ENCODE data around the gene CAGE1.
"Not testable (repeated sequence)": the region's sequence is repeated elsewhere in the genome, so short reads cannot be mapped to it uniquely, and the experiment has no call there.

Gene CAGE1

DNA sequence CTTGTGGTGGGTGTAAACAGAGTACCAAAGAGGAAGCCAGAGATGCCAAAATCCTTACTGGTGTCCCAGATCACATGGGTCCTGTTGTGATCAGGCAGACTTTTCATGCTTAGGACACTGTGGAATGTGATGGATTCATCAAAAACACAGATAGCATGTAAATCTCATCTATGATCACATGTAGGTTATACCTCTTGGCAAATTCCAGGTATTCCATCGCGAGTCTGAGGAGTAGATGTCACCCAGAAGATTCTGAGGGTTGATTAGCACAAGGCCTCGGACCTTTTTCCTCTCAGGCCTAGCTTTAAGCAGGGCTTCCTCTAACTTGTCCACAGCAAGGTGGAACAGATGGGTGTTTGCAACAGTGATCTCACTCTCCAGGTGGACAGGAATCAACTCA lies 48.3 kb downstream of the CAGE1 start:
- DNase-seq (ENCODE audit: low read depth in 4 of 4, low spot score in 1 of 4) = no peak

DNA sequence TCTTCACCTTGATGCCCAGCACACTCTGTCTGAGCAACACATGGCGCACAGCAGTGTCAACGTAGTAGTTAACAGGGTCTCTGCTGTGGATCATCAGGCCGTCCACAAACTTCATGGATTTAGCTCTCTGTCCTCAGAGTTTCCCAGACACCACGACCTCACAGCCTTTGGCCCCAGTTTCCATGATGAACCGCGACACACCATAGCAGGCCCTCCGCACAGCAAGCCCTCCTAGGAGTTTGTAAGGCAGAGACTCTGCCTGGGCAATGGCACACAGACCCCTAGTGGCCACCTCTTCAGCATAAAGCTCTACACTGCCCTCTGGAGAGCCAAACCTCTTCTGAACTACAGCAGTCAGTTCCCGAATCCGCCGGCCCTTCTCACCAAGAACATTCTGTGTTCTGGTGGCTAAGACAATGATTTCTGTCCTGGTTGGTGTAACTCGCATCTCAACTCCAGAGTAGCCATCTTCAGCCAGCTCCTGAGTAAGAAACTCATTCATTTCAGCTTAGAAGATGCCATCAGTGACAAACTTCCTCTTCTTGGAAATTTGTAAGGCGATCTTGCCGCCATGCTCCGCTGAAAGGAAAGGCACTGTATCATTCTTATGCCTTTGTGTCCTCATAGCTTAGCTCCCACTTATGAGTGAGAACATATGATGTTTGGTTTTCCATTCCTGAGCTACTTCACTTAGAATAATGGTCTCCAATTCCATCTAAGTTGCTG lies 50.4 kb downstream of the CAGE1 start:
- not testable (repeated sequence) for DNase-seq (ENCODE audit: low read depth in 4 of 4, low spot score in 1 of 4)

DNA sequence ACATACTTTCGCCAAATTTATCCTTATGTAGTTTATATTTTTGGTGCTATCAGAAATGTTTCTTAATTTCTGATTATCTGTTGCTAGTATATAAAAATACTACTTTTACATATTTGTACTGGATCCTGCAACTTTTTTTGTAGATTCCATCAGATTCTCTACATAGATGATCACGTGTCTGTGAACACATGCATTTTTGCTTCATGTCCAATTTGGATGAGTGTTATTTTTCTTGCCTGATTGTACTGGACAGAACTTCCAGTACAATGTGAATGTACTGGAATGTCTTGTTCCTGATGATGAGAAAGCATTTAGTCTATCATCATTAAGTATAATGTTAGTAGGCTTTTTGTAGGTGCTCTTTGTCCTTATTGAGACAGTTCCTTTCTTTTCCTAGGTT lies 51.5 kb downstream of the CAGE1 start:
- DNase-seq (ENCODE audit: low read depth in 4 of 4, low spot score in 1 of 4) = no peak

DNA sequence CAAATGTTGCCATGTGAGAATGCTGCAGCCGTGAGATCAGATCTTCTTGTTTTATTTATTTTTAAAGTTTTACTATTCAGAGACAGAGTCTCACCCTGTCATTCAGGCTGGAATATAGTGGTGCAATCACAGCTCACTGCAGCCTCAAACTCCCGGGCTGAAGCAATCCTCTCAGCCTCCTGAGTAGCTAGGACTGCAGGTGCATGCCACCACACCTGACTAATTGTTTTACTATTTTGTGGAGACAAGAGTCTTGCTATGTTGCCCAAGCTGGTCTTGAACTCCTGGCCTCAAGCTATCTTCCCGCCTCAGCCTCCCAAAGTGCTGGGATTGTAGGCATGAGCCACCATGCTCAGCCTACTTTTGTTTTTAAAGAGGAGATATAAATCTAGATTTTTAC lies 54.0 kb downstream of the CAGE1 start:
- no peak for DNase-seq (ENCODE audit: low read depth in 4 of 4, low spot score in 1 of 4)

DNA sequence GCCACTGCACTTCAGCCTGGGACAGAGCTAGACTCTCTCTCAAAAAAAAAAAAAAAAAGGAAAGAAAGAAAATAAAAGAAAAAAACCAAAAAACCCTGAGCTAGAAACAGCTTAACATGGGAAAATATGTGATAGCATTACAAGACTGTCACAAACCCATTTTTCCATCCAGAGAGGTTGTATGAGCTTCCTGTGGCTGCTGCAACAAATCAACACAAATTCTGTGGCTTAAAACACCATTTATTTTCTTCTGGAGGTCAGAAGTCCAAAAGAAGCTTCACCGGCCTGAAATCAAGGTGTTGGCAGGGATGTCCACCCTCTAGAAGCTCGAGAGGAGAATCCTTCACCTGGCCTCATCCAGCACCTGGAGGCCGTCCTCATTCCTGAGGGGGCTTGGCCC lies 54.9 kb downstream of the CAGE1 start:
- no peak for DNase-seq (ENCODE audit: low read depth in 4 of 4, low spot score in 1 of 4)

DNA sequence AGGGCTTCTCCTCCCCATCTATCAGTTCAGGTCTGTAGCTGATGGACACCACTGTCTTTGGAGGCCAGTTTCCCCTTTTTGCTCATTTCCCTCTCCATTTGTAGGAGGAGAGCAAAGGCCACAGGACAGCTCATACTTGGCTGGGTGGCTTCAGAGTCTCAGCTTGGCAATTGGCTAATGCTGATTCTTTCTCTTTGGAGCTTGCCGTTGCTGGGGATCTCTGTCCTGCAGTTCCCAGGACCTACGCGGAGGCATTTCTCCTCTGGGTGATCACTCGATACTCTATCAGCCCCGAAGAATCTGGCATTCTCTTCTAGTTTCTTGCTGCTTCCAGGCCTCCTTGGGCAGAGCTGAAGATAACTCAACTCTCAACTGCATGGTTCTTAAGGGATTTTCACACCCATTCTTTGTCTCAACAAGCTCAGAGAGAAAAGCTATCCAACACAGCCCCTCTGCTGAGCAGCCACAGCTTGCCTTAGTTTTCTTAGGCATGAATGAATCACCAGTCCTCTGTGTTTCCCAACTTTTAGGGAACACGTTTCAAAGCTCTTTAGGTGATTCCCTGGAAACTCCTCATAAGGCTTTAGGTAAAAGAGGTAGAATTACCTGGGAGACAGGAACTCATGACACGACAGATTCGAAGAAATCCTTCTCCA lies 57.3 kb downstream of the CAGE1 start:
- DNase-seq (ENCODE audit: low read depth in 4 of 4, low spot score in 1 of 4) = no peak

DNA sequence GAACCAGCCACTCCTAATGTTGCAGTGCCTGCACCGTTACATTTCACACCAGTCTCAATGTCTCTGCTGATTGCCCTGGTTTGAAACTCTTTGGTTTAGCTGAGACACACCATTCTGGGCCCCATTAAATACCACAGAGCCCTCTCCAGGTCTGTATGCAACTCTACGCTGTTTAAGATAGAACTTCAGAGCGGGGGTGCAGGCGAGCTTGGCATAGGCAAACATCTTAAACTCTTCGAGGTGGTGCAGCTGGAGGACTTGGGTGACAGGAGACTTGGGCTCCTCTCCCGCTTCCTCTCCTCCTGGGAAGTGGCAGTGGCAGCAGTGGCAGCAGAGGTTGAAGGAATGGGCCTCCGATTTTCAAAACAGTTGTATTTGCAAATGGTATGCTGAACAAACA lies 58.1 kb downstream of the CAGE1 start:
- no peak for DNase-seq (ENCODE audit: low read depth in 4 of 4, low spot score in 1 of 4)

DNA sequence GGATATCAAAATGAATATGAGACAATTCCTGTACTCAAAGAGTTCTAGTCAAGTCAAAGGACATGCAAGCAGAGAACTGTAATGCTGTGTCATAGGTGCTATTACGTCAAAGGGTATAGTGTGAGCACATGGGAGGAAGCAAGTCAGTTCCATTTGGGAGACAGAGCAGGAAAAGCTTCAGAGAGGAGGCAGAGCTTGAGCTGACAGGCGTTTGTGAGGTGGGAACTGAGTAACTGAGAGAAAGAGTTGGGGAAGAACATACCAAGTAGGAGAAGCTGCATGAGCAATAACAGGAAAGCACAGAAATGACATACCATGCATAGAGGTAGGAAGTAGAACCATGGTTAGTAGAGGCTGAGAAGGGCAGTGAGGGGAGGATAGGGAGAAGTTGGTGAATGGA lies 61.3 kb downstream of the CAGE1 start:
- DNase-seq (ENCODE audit: low read depth in 4 of 4, low spot score in 1 of 4) = no peak

DNA sequence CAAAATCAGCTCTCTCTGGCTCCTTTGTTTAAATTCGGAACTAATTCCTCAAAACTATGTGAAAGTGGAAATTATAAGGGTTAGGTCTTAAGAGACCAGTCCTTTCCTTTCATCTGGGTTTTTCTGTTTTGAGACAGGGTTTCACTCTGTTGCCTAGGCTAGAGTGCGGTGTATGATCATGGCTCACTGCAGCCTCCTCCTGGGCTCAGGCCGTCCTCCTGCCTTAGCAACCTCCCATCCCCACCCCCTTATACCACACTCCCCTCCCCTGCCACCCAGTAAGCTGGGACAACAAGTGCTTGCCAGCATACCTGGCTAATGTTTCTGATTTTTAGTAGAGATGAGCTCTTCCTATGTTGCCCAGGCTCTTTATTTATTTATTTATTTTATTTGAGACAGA lies 63.8 kb downstream of the CAGE1 start:
- no peak for DNase-seq (ENCODE audit: low read depth in 4 of 4, low spot score in 1 of 4)

DNA sequence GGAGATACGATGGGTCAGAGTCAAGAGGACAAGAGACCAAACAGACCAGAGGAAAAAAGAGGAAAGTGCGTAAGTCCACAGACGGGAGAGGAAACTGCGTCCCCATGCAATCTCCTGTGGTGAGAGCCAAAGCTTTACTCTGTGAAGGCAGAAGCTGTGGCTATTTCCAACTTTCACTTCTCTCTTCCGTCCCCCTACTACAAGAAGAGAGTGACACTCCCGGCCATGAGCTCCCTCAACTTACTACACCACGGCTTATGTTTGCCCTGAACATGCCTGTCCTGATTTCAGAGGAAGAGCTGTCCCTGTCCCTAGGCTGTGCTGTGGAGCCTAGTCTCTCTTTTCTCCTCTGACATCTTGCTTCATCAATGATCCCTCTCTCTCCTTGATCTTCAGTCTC lies 65.0 kb downstream of the CAGE1 start:
- no peak for DNase-seq (ENCODE audit: low read depth in 4 of 4, low spot score in 1 of 4)

DNA sequence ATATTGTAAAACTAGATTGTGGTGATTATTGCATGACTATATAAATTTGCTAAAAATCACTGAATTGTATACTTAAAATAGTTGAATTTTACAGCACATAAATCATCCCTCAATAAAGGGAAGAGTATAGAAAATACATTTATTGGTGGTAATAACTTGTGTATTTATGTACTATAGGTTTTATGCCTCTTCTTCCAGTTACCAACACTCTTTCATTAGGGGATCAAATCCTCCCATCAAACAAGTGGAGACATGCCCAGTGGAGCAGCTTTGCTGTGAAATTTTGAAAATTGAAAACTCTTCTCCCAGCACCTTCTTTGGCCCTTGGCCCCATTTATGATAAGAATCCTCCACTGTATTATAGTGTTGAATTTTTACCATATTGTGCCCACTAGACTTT lies 66.5 kb downstream of the CAGE1 start:
- no peak for DNase-seq (ENCODE audit: low read depth in 4 of 4, low spot score in 1 of 4)

DNA sequence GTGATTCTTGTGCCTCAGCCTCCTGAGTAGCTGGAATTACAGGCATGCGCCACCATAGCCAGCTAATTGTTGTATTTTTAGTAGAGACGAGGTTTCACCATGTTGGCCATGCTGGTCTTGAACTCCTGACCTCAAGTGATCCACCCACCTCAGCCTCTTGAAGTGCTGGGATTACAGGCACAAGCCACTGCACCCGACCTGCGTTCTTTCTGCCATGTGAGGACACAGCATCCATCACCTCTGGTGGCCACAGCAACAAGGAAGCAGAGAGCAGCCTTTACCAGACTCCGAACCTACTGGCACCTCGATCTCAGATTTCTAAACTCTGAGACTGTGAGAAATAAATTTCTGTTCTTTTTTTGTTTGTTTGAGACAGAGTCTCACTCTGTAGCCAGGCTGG lies 67.7 kb downstream of the CAGE1 start:
- DNase-seq (ENCODE audit: low read depth in 4 of 4, low spot score in 1 of 4) = not testable (repeated sequence)

DNA sequence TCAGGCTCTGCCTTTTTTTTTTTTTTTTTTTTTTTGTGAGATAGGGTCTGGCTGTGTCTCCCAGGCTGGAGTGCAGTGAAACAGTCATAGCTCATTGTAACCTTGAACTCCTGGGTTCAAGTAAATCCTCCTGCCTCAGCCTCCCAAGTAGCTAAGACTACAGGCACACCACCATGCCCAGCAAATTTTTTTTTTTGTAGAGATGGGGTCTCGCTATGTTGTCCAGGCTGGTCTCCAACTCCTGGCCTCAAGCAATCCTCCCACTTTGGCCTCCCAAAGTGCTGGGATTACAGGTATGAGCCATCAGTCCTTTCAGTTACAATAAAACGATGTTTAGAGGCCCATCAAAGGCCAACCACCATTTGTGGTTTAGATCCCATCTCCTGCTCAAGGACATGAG lies 70.1 kb downstream of the CAGE1 start:
- not testable (repeated sequence) for DNase-seq (ENCODE audit: low read depth in 4 of 4, low spot score in 1 of 4)

DNA sequence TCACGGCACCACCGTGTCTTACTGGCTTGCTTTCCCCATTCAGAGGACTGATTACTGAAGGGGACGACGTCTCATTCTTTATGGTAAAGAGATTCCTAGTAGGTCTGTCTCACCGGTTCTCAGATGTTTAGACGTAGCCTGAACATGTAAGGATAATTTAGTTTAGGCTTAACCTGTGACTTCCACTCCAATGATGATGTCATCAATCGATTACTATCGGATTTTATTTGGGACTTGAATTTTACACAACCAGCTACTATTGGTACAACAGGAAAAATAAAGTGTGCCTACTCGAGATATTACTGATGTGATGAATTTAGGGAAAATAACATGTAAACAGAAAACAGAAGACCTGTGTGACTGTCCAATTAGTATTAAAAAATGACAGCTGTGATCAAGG lies 72.0 kb downstream of the CAGE1 start:
- DNase-seq (ENCODE audit: low read depth in 4 of 4, low spot score in 1 of 4) = no peak

DNA sequence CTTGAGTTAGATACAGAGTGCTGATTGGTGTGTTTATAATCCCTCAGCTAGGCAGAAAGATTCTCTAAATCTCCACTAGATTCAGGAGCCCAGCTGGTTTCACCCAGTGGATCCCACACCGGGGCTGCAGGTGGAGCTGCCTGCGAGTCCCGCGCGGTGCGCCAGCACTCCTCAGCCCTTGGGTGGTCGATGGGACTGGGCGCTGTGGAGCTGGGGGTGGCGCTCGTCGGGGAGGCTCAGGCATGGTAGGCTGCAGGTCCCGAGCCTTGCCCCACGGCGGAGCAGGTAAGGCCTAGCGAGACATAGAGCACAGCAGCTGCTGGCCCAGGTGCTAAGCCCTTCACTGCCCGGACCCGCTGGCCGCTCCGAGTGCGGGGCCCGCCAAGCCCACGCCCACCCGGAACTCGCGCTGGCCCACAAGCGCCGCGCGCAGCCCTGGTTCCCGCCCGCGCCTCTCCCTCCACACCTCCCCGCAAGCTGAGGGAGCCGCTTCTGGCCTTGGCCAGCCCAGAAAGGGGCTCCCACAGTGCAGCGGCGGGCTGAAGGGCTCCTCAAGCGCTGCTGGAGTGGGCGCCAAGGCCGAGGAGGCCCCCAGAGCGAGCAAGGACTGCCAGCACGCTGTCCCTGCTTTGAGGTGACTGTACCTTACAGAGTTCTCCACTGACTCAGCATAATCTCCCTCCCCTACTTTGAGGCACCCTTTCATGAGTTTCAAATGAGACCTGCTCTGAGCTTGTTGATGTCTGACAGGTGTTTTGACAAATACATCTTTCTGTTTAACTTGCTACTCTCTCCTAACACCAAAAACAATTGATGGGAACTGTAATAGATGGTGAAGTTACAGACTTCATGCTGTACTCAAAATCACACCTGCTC lies 72.6 kb downstream of the CAGE1 start:
- DNase-seq (ENCODE audit: low read depth in 4 of 4, low spot score in 1 of 4) = no peak

DNA sequence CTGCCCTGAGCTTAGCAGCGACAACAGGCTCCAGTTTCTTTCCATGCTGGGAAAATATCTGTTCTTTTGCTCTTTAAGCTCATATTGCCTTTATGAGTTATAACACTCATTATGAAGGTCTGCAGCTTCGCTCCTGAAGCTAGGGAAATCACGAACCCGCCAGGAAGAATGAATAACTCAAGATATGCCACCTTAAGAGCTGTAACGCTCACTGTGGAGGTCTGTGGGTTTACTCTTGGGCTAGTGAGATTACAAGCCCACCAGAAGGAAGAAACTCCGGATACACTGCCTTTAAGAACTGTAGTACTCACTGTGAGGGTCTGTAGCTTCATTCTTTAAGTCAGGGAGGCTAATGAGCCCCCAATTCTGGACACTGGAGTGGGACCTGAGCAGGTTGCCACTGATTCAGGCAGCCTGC lies 73.6 kb downstream of the CAGE1 start:
- DNase-seq (ENCODE audit: low read depth in 4 of 4, low spot score in 1 of 4) = no peak

DNA sequence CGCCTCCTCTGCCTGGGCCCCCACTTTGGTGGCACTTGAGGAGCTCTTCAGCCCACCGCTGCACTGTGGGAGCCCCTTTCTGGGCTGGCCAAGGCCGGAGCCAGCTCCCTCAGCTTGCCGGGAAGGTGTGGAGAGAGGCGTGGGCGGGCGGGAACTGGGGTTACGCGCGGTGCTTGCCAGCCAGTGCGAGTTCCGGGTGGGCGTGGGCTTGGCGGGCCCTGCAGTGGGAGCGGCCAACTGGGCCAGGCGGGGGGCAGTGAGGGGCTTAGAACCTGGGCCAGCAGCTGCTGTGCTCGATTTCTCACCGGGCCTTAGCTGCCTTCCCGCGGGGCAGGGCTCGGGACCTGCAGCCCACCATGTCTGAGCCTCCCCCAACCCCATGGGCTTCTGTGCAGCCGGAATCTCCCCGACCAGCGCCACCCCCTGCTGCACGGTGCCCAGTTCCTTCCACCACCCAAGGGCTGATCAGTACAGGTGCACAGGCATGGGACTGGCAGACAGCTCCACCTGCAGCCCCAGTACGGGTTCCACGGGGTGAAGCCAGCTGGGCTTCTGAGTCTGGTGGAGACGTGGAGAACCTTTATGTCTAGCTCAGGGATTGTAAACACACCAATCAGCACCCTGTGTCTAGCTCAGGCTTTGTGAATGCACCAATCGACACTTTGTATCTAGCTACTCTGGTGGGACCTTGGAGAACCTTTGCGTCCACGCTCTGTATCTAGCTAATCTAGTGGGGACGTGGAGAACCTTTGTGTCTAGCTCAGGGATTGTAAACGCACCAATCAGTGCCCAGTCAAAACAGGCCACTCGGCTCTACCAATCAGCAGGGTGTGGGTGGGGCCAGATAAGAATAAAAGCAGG lies 74.2 kb downstream of the CAGE1 start:
- not testable (repeated sequence) for DNase-seq (ENCODE audit: low read depth in 4 of 4, low spot score in 1 of 4)

DNA sequence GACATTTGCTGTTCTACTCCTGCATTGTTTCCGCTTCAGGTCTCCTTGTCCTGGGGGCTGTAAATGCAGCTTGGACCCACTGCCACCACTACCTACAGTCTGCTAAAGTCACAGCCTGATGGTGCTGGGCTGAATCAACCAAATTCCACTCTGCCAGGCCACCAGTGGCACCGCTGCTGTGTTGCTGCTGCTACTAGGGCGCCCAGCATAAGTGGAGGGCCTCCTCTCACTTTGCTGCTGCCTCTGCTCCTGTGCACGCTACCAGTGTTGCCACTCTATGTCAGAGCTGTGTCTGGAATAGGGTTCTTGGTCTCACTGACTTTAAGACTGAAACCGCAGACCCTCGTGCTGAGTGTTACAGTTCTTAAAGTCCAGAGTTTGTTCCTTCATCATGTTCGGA lies 75.1 kb downstream of the CAGE1 start:
- DNase-seq (ENCODE audit: low read depth in 4 of 4, low spot score in 1 of 4) = no peak

DNA sequence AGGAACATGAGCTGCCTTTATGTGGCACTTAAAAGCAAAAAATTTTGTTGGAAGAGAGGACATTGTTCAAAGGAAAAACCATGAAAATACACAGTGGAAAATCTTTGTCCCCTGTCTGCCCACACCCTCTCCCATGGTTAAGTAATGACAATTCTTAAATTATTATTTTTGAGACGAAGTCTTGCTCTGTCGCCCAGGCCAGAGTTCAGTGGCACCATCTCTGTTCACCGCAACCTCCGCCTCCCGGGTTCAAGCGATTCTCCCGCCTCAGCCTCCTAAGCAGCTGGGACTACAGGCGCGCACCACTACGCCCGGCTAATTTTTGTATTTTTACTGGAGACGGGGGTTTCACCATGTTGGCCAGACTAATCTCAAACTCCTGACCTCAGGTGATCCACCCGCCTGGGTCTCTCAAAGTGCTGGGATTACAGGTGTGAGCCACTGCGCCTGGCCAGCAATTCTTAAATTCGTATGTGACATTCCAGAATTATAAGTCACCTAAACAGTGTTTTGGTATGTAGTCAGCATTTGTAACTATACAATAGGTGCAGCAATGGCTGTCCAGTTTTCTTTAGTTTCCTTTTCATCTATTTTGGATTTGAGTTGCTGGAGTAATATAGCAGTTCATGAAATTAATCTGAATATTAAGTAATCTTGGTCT lies 75.9 kb downstream of the CAGE1 start:
- DNase-seq (ENCODE audit: low read depth in 4 of 4, low spot score in 1 of 4) = no peak
